Activated CD8-positive, alpha-beta T cell treated with anti-CD3 and anti-CD28 coated beads for 36 hours (primary cell): ENCODE results near the gene FLRT3. TPM values are rescaled to one million over a fixed set of nuclear protein-coding genes. Genes with fewer than 3 reads are reported as not detected.

Experiments used
- ATAC-seq: fragments of 200-7000 bp; cut with Tn5 transposase; one replicate; pipeline ENCODE4 v1.10.0; 2021; ENCODE audit warnings: mild to moderate bottlenecking, moderate library complexity
- CTCF ChIA-PET: fragments of 350-600 bp; sonication (Branson Sonifier 250); formaldehyde crosslinking; loops from one replicate; lab custom pipeline; 2021; ENCODE audit warnings: antibody characterized with exemption; lab: Charles Lee
- POLR2A ChIA-PET: fragments of 350-600 bp; sonication (Branson Sonifier 250); formaldehyde crosslinking; loops from one replicate; lab custom pipeline; 2021; ENCODE audit warnings: antibody characterized with exemption; lab: Charles Lee
- DNase-seq: peaks from one replicate; pipeline ENCODE4 v3.0.0-alpha.2; 2020
- H3K27ac Mint-ChIP-seq: one replicate; pipeline ENCODE4 v1.8.0; 2021; ENCODE audit warnings: mild to moderate bottlenecking, mixed read lengths
- H3K27me3 Mint-ChIP-seq: one replicate; pipeline ENCODE4 v1.8.0; 2021; ENCODE audit warnings: mixed read lengths
- H3K36me3 Mint-ChIP-seq: one replicate; pipeline ENCODE4 v1.8.0; 2021; ENCODE audit warnings: low read depth, mixed read lengths
- H3K4me1 Mint-ChIP-seq: one replicate; pipeline ENCODE4 v1.8.0; 2021; ENCODE audit warnings: low read depth, mixed read lengths
- H3K4me3 Mint-ChIP-seq: one replicate; pipeline ENCODE4 v1.8.0; 2021; ENCODE audit warnings: mild to moderate bottlenecking, moderate library complexity, mixed read lengths
- H3K9me3 Mint-ChIP-seq: one replicate; pipeline ENCODE4 v1.8.0; 2021; ENCODE audit warnings: mixed read lengths
- CTCF ChIP-seq: fragments of 200-600 bp; IDR thresholded peaks from one replicate; pipeline ENCODE4 v1.8.0; 2022; ENCODE audit warnings: antibody characterized with exemption, mild to moderate bottlenecking
- intact Hi-C: fragments of 100-400 bp; cut with micrococcal nuclease; formaldehyde crosslinking; loops from one replicate; pipeline ENCODE4 v1.10.0; 2022
- total RNA-seq, 2 experiments: library from RNA; stranded (reverse); gene quantifications; one replicate each; pipeline ENCODE4 v1.2.3, GENCODE V29; 2021

Gene FLRT3
- total RNA-seq, 2 experiments from 2014 or later, result not detected

DNA sequence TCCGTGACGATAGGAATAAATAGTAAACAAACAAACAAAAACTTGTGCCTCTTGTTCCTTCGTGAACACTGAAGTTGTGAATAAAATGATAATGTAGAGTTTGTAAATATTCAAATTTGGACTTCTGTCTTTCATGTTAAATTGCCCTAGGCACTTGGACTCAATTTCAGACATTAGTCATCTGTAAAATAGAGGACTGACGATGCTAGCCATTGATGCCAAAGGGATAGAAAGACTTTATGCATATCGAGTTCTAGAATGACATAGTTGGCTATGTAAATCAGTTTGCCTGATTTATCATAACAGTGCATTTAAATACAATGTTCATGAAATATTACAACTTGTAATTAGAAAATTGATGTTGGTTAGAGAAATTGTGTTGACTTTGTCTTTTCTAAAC lies 45.9 kb upstream of the FLRT3 start:
- Mint-ChIP-seq H3K27me3 (no peaks in the 10 kb centered on the region), H3K4me1 (no peaks in the 10 kb centered on the region), H3K36me3 (no peaks in the 10 kb centered on the region), H3K27ac (no peak overlapping the region), H3K4me3 (no peak overlapping the region), H3K9me3 (peaks cover 7% of the 10 kb centered on the region)
- TF ChIP-seq CTCF, result no peak
- DNase-seq (no peak), ATAC-seq (no peak)
- ChIA-PET CTCF (no interaction called here), POLR2A (no interaction called here)
- intact Hi-C loops, result no loop called here

DNA sequence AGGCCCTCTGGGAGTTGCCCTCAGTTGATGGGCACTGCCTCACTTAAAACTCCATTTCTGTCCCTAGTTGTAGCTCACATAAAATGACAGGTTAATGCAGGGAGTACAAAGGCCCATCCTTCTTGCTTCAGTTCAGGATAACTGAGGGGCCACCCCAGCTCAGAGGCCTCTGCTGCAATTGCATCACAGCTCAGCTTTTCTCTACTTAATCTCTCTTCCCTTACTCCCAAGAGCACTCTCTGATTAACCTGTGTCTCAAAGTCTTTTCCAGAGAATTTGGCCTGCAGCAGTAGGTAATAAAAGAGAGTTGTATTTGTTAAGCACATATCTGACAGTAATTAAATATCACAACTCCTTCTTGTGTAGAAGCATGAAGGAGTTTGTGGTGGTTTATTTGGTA lies 40.9 kb upstream of the FLRT3 start:
- Mint-ChIP-seq H3K4me1 (no peaks in the 10 kb centered on the region), H3K9me3 (peaks cover 7% of the 10 kb centered on the region), H3K4me3 (no peak overlapping the region), H3K27me3 (no peaks in the 10 kb centered on the region), H3K36me3 (no peaks in the 10 kb centered on the region), H3K27ac (no peak overlapping the region)
- ATAC-seq, result no peak
- ChIA-PET POLR2A (no interaction called here), CTCF (no interaction called here)
- no peak for TF ChIP-seq CTCF
- DNase-seq, result no peak
- intact Hi-C loops, result no loop called here

- Mint-ChIP-seq H3K4me3 (no peak overlapping the region), H3K9me3 (peaks cover 6% of the 10 kb centered on the region), H3K27ac (no peak overlapping the region), H3K36me3 (no peaks in the 10 kb centered on the region), H3K4me1 (no peaks in the 10 kb centered on the region), H3K27me3 (no peaks in the 10 kb centered on the region)
- ChIA-PET POLR2A (no interaction called here), CTCF (no interaction called here)
- TF ChIP-seq CTCF, result no peak
- ATAC-seq (no peak), DNase-seq (no peak)
- intact Hi-C loops, result no loop called here
Observed at GRCh38 chr20:14375416-14375985, 38.1 kb upstream of the FLRT3 start.

DNA sequence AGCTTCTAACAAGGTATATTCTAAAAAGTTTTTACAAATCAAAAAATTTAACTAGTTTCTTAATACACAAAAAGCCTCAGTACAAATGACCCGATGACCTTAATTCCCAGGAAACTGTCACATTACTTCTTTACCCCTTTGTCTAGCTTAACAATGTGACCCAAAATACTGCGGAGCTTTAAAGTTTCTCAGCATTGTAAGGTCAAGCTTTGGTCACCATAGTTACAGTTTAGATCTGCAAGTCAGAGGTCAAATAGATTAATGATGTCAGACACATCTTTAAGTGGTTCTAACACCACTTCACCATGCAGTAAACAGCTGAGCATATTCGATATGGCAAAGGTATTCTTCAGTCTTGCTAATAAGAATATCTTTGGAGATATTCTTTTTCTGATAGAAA lies 36.8 kb upstream of the FLRT3 start:
- H3K27me3 Mint-ChIP-seq, result no peaks in the 10 kb centered on the region
- ChIA-PET CTCF (no interaction called here), POLR2A (no interaction called here)
- intact Hi-C loops, result no loop called here
- ATAC-seq, result no peak
- no peaks in the 10 kb centered on the region for H3K4me1 Mint-ChIP-seq
- no peak overlapping the region for H3K27ac Mint-ChIP-seq
- TF ChIP-seq CTCF, result no peak
- DNase-seq, result no peak
- no peak overlapping the region for H3K4me3 Mint-ChIP-seq
- H3K9me3 Mint-ChIP-seq, result peaks cover 3% of the 10 kb centered on the region
- no peaks in the 10 kb centered on the region for H3K36me3 Mint-ChIP-seq

- no peaks in the 10 kb centered on the region for H3K27me3 Mint-ChIP-seq
- no peak for ATAC-seq
- ChIA-PET POLR2A (no interaction called here), CTCF (interaction anchor here (0.9 kb wide), 1 partner anchor 24 kb away, joined by 3 read pairs; the partner anchor contains the start of gene FLRT3)
- H3K9me3 Mint-ChIP-seq, result peaks cover 5% of the 10 kb centered on the region
- H3K4me3 Mint-ChIP-seq, result no peak overlapping the region
- H3K36me3 Mint-ChIP-seq, result no peaks in the 10 kb centered on the region
- H3K4me1 Mint-ChIP-seq, result no peaks in the 10 kb centered on the region
- DNase-seq, result no peak
- intact Hi-C loops, result no loop called here
- TF ChIP-seq CTCF, result no peak
- H3K27ac Mint-ChIP-seq, result no peak overlapping the region
Observed at GRCh38 chr20:14361509-14362345, 24.3 kb upstream of the FLRT3 start.
